HG03039 (cell line): Measurements from ENCODE around the gene PARD6G.

Experiments
- ATAC-seq: cut with Tn5 transposase; IDR thresholded peaks from one replicate; pipeline ENCODE4 v1.9.1; 2021; ENCODE audit warnings: mild to moderate bottlenecking, moderate library complexity; ENCODE audit not compliant: unreplicated experiment

PARD6G gene

GRCh38 chr18:80192653-80193385 lies 54.5 kb downstream of the PARD6G start:
- no peak for ATAC-seq

GRCh38 chr18:80191907-80192652 lies 55.2 kb downstream of the PARD6G start:
- ATAC-seq, result no peak

GRCh38 chr18:80191264-80191663 lies 56.0 kb downstream of the PARD6G start:
- ATAC-seq, result no peak

GRCh38 chr18:80190311-80190710 lies 57.0 kb downstream of the PARD6G start:
- no peak for ATAC-seq

GRCh38 chr18:80189531-80189865 lies 57.8 kb downstream of the PARD6G start:
- ATAC-seq, result no peak

GRCh38 chr18:80188643-80189530 lies 58.4 kb downstream of the PARD6G start:
- ATAC-seq, result no peak

GRCh38 chr18:80187956-80188642 lies 59.2 kb downstream of the PARD6G start:
- ATAC-seq, result no peak

GRCh38 chr18:80185545-80185944 lies 61.8 kb downstream of the PARD6G start:
- ATAC-seq, result no peak

GRCh38 chr18:80184243-80184772 lies 63.0 kb downstream of the PARD6G start:
- ATAC-seq, result no peak

- ATAC-seq, result no peak
Observed at GRCh38 chr18:80183273-80184050, 63.9 kb downstream of the PARD6G start.

- no peak for ATAC-seq
Observed at GRCh38 chr18:80182855-80183254, 64.5 kb downstream of the PARD6G start.

GRCh38 chr18:80181642-80182461 lies 65.5 kb downstream of the PARD6G start:
- ATAC-seq, result no peak

GRCh38 chr18:80180778-80181564 lies 66.3 kb downstream of the PARD6G start:
- ATAC-seq, result no peak

GRCh38 chr18:80179857-80180558 lies 67.3 kb downstream of the PARD6G start:
- ATAC-seq, result peak; percentile 48

- ATAC-seq, result no peak
Observed at GRCh38 chr18:80178935-80179818, 68.1 kb downstream of the PARD6G start.

GRCh38 chr18:80177128-80177527 lies 70.2 kb downstream of the PARD6G start:
- ATAC-seq, result no peak
